ENCODE measurements around the gene VGLL4. TPM values are rescaled to one million over a fixed set of nuclear protein-coding genes. Genes with fewer than 3 reads are reported as not detected.
A peak's percentile ranks its signal among the peaks of the same experiment; 100 is the strongest.

The VGLL4 gene
- total RNA-seq, 1 donor from 2014 or later, result 111 TPM

- peaks cover 4% of the 10 kb centered on the region for H3K36me3 Mint-ChIP-seq
- peak overlapping the region; percentile 46 for H3K27ac Mint-ChIP-seq
- TF ChIP-seq, protein P1, sequence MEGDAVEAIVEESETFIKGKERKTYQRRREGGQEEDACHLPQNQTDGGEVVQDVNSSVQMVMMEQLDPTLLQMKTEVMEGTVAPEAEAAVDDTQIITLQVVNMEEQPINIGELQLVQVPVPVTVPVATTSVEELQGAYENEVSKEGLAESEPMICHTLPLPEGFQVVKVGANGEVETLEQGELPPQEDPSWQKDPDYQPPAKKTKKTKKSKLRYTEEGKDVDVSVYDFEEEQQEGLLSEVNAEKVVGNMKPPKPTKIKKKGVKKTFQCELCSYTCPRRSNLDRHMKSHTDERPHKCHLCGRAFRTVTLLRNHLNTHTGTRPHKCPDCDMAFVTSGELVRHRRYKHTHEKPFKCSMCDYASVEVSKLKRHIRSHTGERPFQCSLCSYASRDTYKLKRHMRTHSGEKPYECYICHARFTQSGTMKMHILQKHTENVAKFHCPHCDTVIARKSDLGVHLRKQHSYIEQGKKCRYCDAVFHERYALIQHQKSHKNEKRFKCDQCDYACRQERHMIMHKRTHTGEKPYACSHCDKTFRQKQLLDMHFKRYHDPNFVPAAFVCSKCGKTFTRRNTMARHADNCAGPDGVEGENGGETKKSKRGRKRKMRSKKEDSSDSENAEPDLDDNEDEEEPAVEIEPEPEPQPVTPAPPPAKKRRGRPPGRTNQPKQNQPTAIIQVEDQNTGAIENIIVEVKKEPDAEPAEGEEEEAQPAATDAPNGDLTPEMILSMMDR (conservative IDR thresholded peaks at IDR 0.05), result no peak
- peaks cover 4% of the 10 kb centered on the region for H3K9me3 Mint-ChIP-seq
- H3K27me3 Mint-ChIP-seq, result no peaks in the 10 kb centered on the region
- DNase-seq (ENCODE audit: extremely low spot score, unreplicated experiment), result no peak
- peaks cover 28% of the 10 kb centered on the region for H3K4me1 Mint-ChIP-seq (ENCODE audit: unreplicated experiment)
- H3K4me3 Mint-ChIP-seq, result peak overlapping the region; percentile 2
These were observed 120.1 kb downstream of the VGLL4 start for GRCh38 chr3:11523572-11524101.

GRCh38 chr3:11522953-11523571, 120.7 kb downstream of the VGLL4 start:
- Mint-ChIP-seq H3K4me1 (ENCODE audit: unreplicated experiment) (peaks cover 29% of the 10 kb centered on the region), H3K4me3 (peak overlapping the region; percentile 2), H3K27me3 (no peaks in the 10 kb centered on the region), H3K27ac (peak overlapping the region; percentile 46), H3K9me3 (peaks cover 2% of the 10 kb centered on the region), H3K36me3 (peaks cover 4% of the 10 kb centered on the region)
- no peak for DNase-seq (ENCODE audit: extremely low spot score, unreplicated experiment)
- TF ChIP-seq, protein P1 (conservative IDR thresholded peaks at IDR 0.05), result no peak

- Mint-ChIP-seq H3K9me3 (no peaks in the 10 kb centered on the region), H3K36me3 (peaks cover 2% of the 10 kb centered on the region), H3K4me3 (no peak overlapping the region), H3K27me3 (no peaks in the 10 kb centered on the region), H3K27ac (no peak overlapping the region), H3K4me1 (ENCODE audit: unreplicated experiment) (peaks cover 35% of the 10 kb centered on the region)
- TF ChIP-seq, protein P1 (conservative IDR thresholded peaks at IDR 0.05), result no peak
- no peak for DNase-seq (ENCODE audit: extremely low spot score, unreplicated experiment)
These were observed 121.4 kb downstream of the VGLL4 start for GRCh38 chr3:11522398-11522715.

DNA sequence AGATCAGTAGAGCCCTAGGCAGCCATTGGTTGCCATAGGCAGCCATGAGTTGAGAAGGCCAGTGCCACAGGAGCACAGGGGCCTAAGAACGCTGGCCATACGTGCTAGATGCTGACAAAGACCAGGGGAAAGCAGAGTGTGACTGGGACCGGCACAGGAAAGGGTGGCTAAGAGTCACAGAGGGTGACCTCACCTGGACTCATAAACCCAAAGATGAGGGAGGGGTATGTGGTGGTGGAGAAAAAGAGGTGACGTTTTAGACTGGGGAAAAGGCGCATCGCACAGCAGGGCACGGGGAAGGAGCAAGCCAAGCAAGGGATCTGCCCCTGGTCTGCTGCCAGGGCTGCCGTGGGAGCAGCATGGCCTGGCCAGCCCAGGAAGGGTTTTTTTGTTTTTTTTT, 122.5 kb downstream of the VGLL4 start:
- TF ChIP-seq, protein P1 (conservative IDR thresholded peaks at IDR 0.05), result no peak
- no peaks in the 10 kb centered on the region for H3K27me3 Mint-ChIP-seq
- peaks cover 35% of the 10 kb centered on the region for H3K4me1 Mint-ChIP-seq (ENCODE audit: unreplicated experiment)
- H3K4me3 Mint-ChIP-seq, result no peak overlapping the region
- no peak for DNase-seq (ENCODE audit: extremely low spot score, unreplicated experiment)
- H3K27ac Mint-ChIP-seq, result no peak overlapping the region
- H3K9me3 Mint-ChIP-seq, result no peaks in the 10 kb centered on the region
- no peaks in the 10 kb centered on the region for H3K36me3 Mint-ChIP-seq

DNA sequence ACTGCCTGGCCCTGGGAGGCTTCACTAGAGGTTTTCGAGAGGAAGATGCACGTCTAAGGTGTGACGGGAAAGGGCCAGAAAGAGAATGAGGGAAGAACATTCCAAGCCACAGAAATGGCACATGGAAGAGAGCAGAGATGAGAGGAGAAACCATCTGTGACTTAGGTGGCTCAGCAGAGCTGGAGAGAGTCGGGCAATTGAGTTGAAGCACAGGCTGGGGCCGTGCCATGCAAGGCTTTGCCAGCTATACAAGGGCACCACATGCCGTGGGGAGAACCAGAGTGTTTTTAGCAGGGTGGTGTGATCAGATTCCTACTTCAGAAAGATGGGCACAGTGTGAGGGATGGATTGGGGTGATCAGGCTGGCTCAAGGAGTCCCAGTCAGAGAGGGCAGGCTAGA, 126.1 kb downstream of the VGLL4 start:
- Mint-ChIP-seq H3K27me3 (no peaks in the 10 kb centered on the region), H3K27ac (no peak overlapping the region), H3K4me1 (ENCODE audit: unreplicated experiment) (peaks cover 38% of the 10 kb centered on the region)

More for the DNA sequence above, 126.1 kb downstream of the VGLL4 start:
- H3K36me3 Mint-ChIP-seq, result no peaks in the 10 kb centered on the region
- no peaks in the 10 kb centered on the region for H3K9me3 Mint-ChIP-seq
- no peak for DNase-seq (ENCODE audit: extremely low spot score, unreplicated experiment)
- TF ChIP-seq, protein P1 (conservative IDR thresholded peaks at IDR 0.05), result no peak
- no peak overlapping the region for H3K4me3 Mint-ChIP-seq
